Caco-2 (cell line): Measurements from ENCODE around the gene TSSK2. TPM values are rescaled to one million over a fixed set of nuclear protein-coding genes. Genes with fewer than 3 reads are reported as not detected.

ENCODE experiments used
- BruUV-seq: library from RNA; stranded (reverse); fragments of 400-500 nt; replicated peaks from 2 replicates; lab custom pipeline; 2021; lab: Mats Ljungman, UMichigan
- CTCF ChIA-PET: fragments of 300-600 bp; sonication (Branson Sonifier 250); formaldehyde crosslinking; loops from one replicate; lab custom pipeline; 2022; ENCODE audit warnings: antibody characterized with exemption; lab: Charles Lee
- POLR2A ChIA-PET: fragments of 300-600 bp; sonication (Branson Sonifier 250); formaldehyde crosslinking; loops from one replicate; lab custom pipeline; 2022; ENCODE audit warnings: antibody characterized with exemption; lab: Charles Lee
- DNase-seq, 2 experiments: peaks; one replicate each; pipeline versions ENCODE4 v3.0.0 to v3.0.0-alpha.2; 2020 to 2022
- H3K27me3 ChIP-seq: replicated peaks from 2 replicates; pipeline ENCODE4 v1.6.0; 2011; ENCODE audit warnings: low read length; ENCODE audit not compliant: control insufficient read depth, insufficient read depth
- H3K36me3 ChIP-seq: 2 replicates; pipeline ENCODE4 v1.5.1; 2011; ENCODE audit warnings: low read length; ENCODE audit not compliant: control insufficient read depth, insufficient read depth
- H3K4me1 ChIP-seq: fragments of 250-450 bp; sonication (Bioruptor Pico); 2 replicates; pipeline ENCODE4 v1.5.1; 2020; ENCODE audit warnings: mild to moderate bottlenecking
- H3K4me3 ChIP-seq: 2 replicates; pipeline ENCODE4 v1.5.1; 2011; ENCODE audit warnings: low read depth, mild to moderate bottlenecking, control low read depth, low read length
- H3K9me3 ChIP-seq: fragments of 250-450 bp; sonication (Bioruptor Pico); 2 replicates; pipeline ENCODE4 v1.5.1; 2020; ENCODE audit warnings: mild to moderate bottlenecking, moderate library complexity
- H3K27ac Mint-ChIP-seq: one replicate; pipeline ENCODE4 v1.8.0; 2022; ENCODE audit warnings: mixed read lengths; ENCODE audit not compliant: unreplicated experiment
- H3K27me3 Mint-ChIP-seq: one replicate; pipeline ENCODE4 v1.8.0; 2022; ENCODE audit warnings: mixed read lengths; ENCODE audit not compliant: insufficient read depth, unreplicated experiment
- H3K36me3 Mint-ChIP-seq: one replicate; pipeline ENCODE4 v1.8.0; 2022; ENCODE audit warnings: mild to moderate bottlenecking, mixed read lengths; ENCODE audit not compliant: insufficient read depth, unreplicated experiment
- H3K4me1 Mint-ChIP-seq: one replicate; pipeline ENCODE4 v1.8.0; 2022; ENCODE audit warnings: low read depth, mixed read lengths; ENCODE audit not compliant: unreplicated experiment
- H3K4me3 Mint-ChIP-seq: one replicate; pipeline ENCODE4 v1.8.0; 2022; ENCODE audit warnings: mild to moderate bottlenecking, moderate library complexity, mixed read lengths; ENCODE audit not compliant: unreplicated experiment
- H3K9me3 Mint-ChIP-seq: one replicate; pipeline ENCODE4 v1.8.0; 2022; ENCODE audit warnings: mixed read lengths; ENCODE audit not compliant: unreplicated experiment
- intact Hi-C: fragments of 100-400 bp; cut with micrococcal nuclease; formaldehyde crosslinking; loops from one replicate; pipeline ENCODE4 v1.10.0; 2022; ENCODE audit not compliant: unreplicated experiment
- total RNA-seq: library from RNA; stranded (reverse); gene quantifications from 2 replicates; pipeline ENCODE4 v1.2.3, GENCODE V29; 2022
- TF ChIP-seq, protein P1 (sequence below), 2 experiments: fragments of 200-600 bp in 1 of 2; IDR thresholded peaks; 1 replicate in 1 of 2; 2 replicates in 1 of 2; pipeline versions ENCODE4 v1.5.1 to v1.8.0; 2011 to 2022; ENCODE audit warnings: antibody characterized with exemption in 1 of 2, control low read depth in 1 of 2, inconsistent platforms in 1 of 2, low read depth in 1 of 2, low read length in 1 of 2, mild to moderate bottlenecking in 1 of 2, moderate library complexity in 1 of 2; ENCODE audit not compliant: insufficient read depth in 1 of 2, severe bottlenecking in 1 of 2, unreplicated experiment in 1 of 2

Gene TSSK2
- total RNA-seq, 1 experiment from 2014 or later: not detected

DNA sequence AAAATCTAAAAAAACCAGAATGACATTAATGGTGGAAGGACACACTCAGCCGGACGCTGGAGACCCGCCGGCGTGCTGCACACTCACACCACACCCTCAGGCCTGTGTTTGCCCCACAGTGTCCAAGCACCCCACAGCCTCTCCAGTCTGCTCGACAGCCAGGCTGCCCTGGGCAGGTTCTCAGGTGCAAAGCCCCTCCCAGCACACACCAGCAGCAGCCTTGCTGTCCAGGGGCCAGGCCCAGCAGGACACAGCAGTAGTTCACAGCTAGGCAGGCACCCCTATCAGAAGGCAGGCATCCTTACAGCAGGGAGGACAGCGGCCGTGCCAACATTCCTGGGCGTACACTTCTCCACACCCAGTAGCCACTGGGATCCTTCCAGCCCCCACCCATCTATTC is 49.1 kb downstream of the TSSK2 start:
- Mint-ChIP-seq H3K27ac (no peak overlapping the region), H3K36me3 (peaks cover 30% of the 10 kb centered on the region), H3K4me3 (no peak overlapping the region), H3K4me1 (peaks cover 6% of the 10 kb centered on the region), H3K27me3 (no peaks in the 10 kb centered on the region), H3K9me3 (no peaks in the 10 kb centered on the region)
- TF ChIP-seq, protein P1, sequence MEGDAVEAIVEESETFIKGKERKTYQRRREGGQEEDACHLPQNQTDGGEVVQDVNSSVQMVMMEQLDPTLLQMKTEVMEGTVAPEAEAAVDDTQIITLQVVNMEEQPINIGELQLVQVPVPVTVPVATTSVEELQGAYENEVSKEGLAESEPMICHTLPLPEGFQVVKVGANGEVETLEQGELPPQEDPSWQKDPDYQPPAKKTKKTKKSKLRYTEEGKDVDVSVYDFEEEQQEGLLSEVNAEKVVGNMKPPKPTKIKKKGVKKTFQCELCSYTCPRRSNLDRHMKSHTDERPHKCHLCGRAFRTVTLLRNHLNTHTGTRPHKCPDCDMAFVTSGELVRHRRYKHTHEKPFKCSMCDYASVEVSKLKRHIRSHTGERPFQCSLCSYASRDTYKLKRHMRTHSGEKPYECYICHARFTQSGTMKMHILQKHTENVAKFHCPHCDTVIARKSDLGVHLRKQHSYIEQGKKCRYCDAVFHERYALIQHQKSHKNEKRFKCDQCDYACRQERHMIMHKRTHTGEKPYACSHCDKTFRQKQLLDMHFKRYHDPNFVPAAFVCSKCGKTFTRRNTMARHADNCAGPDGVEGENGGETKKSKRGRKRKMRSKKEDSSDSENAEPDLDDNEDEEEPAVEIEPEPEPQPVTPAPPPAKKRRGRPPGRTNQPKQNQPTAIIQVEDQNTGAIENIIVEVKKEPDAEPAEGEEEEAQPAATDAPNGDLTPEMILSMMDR (IDR thresholded peaks at IDR 0.05; ENCODE audit: insufficient read depth in 1 of 2, low read depth in 1 of 2, low read length in 1 of 2, severe bottlenecking in 1 of 2, unreplicated experiment in 1 of 2): no peak
- CTCF ChIA-PET: interaction anchor here (1.0 to 2.4 kb wide), 4 partner anchors 12 to 450 kb away, joined by 5 to 13 read pairs (median 9); partner anchors contain the start of genes CLTCL1 and ESS2
- no TSS peak for BruUV-seq
- no peak overlapping the region for H3K4me3 ChIP-seq
- no peak for DNase-seq
- intact Hi-C loops: no loop called here
- peaks cover 14% of the 10 kb centered on the region for H3K4me1 ChIP-seq
- no peaks in the 10 kb centered on the region for H3K27me3 ChIP-seq
- POLR2A ChIA-PET: interaction anchor here (0.6 kb wide), 1 partner anchor 436 kb away, joined by 6 read pairs; no protein-coding TSS in a partner anchor
- H3K9me3 ChIP-seq: no peaks in the 10 kb centered on the region
- H3K36me3 ChIP-seq: peaks cover 3% of the 10 kb centered on the region

DNA sequence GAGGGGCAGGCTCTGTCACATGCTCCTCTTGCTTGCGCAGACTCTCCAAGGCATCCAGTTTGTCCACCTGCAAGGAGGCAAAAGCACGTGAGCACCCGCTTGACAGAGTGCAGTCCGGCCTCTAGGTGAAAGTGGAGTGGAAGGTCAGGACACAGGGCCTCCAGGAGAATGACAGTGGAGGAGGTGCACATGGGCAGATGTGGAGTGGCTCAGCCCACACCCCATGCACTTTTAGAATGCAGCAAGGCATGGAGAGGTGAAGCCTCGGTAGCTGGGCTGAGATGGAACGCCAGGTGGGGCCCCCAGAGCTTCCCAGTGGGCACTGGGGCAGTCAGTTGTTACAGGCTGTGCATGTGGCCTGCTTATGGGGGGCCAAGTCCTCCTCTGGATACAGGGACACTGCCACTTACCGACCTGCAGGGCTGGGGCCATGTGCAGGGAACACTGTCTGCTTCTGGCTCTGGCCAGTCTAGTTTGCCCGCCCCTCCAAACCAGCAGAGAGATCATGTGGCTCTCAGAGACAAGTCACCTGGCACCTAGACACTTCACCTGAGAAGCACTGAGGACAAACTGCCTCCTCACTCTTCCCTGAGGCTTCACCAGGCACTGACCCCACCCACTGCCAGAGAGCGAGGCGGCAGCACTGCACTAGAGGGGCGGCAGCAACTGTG is 49.8 kb downstream of the TSSK2 start:
- Mint-ChIP-seq H3K4me1 (peaks cover 6% of the 10 kb centered on the region), H3K4me3 (no peak overlapping the region), H3K9me3 (no peaks in the 10 kb centered on the region), H3K27me3 (no peaks in the 10 kb centered on the region), H3K27ac (no peak overlapping the region), H3K36me3 (peaks cover 23% of the 10 kb centered on the region)
- POLR2A ChIA-PET: no interaction called here
- TF ChIP-seq, protein P1 (IDR thresholded peaks at IDR 0.05; ENCODE audit: insufficient read depth in 1 of 2, low read depth in 1 of 2, low read length in 1 of 2, severe bottlenecking in 1 of 2, unreplicated experiment in 1 of 2): no peak
- H3K36me3 ChIP-seq: peaks cover 3% of the 10 kb centered on the region
- no peak overlapping the region for H3K4me3 ChIP-seq
- no TSS peak for BruUV-seq
- intact Hi-C loops: no loop called here
- peaks cover 8% of the 10 kb centered on the region for H3K4me1 ChIP-seq
- CTCF ChIA-PET: no interaction called here
- H3K27me3 ChIP-seq: no peaks in the 10 kb centered on the region
- H3K9me3 ChIP-seq: no peaks in the 10 kb centered on the region
- DNase-seq: no peak

DNA sequence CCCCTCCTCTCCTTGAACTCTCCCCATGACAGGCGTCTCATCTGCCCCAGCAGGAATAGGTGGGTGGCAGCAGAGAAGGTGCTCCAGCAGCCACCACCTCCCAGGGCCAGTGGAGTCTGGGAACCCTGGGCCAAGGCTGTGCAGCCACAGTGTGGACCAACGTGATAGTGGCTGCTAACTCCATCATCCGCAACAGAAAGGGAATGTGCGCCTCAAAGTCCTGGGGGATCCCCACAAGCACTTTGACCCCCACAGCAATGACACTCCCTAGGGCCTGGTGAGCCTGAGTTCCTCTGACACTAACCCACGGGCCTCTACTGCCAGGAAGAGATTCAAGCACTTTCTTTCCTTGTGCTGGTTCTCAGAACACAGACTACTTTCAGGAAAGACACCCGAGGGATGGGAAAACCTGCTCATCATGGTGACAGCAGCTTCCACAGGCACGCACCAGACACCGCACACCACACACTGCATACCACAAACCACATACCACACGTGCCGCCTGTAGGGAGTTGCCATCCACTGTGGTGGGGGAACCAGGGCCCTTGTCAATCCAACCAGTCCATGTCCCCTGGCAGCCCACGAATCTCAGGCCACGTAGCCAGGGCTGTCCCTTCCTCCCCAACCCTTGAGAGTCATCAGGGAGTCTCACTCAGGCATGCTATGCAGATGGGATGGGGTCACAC is 50.8 kb downstream of the TSSK2 start:
- Mint-ChIP-seq H3K27me3 (no peaks in the 10 kb centered on the region), H3K27ac (no peak overlapping the region)
- CTCF ChIA-PET: no interaction called here

More for the DNA sequence above, 50.8 kb downstream of the TSSK2 start:
- H3K9me3 Mint-ChIP-seq: no peaks in the 10 kb centered on the region
- no peaks in the 10 kb centered on the region for H3K36me3 ChIP-seq
- H3K27me3 ChIP-seq: no peaks in the 10 kb centered on the region
- peaks cover 2% of the 10 kb centered on the region for H3K4me1 ChIP-seq
- POLR2A ChIA-PET: no interaction called here
- TF ChIP-seq, protein P1 (IDR thresholded peaks at IDR 0.05; ENCODE audit: insufficient read depth in 1 of 2, low read depth in 1 of 2, low read length in 1 of 2, severe bottlenecking in 1 of 2, unreplicated experiment in 1 of 2): no peak
- no peaks in the 10 kb centered on the region for H3K9me3 ChIP-seq
- H3K36me3 Mint-ChIP-seq: peaks cover 16% of the 10 kb centered on the region
- no peak overlapping the region for H3K4me3 Mint-ChIP-seq
- intact Hi-C loops: no loop called here
- no peak overlapping the region for H3K4me3 ChIP-seq
- no TSS peak for BruUV-seq
- DNase-seq: no peak
- H3K4me1 Mint-ChIP-seq: peaks cover 6% of the 10 kb centered on the region

Other genes starting within 250 kb of the TSSK2 start
- gene DGCR6, start 225.0 kb upstream of the TSSK2 start, total RNA-seq: 3.8 and 5.9 TPM in 2 replicates
- gene PRODH, start 195.0 kb upstream of the TSSK2 start, total RNA-seq: 39.0 and 47.9 TPM in 2 replicates
- gene DGCR2, start 8.9 kb upstream of the TSSK2 start, total RNA-seq: 65.6 and 67.9 TPM in 2 replicates
- gene ESS2, start 13.3 kb downstream of the TSSK2 start, total RNA-seq: 16.6 and 16.9 TPM in 2 replicates
- gene GSC2, start 19.0 kb downstream of the TSSK2 start, total RNA-seq: not detected in 2 replicates
- 142 and 155 TPM in 2 replicates for gene SLC25A1, start 47.4 kb downstream of the TSSK2 start, total RNA-seq
- gene CLTCL1, start 160.4 kb downstream of the TSSK2 start, total RNA-seq: 7.8 and 7.9 TPM in 2 replicates